Breast epithelium (tissue), 4 donors: ENCODE results near the gene BRS3. TPM values are rescaled to one million over a fixed set of nuclear protein-coding genes. Genes with fewer than 3 reads are reported as not detected.

Experiments
- DNase-seq, 2 donors: peaks; one replicate each; pipeline ENCODE4 v3.0.0-alpha.2; 2019; ENCODE audit warnings: low spot score in 2 of 2
- H3K27ac ChIP-seq, 2 donors: fragments of 200-600 bp; sonication (generic) in 1 of 2; one replicate each; pipeline ENCODE4 v1.5.1; 2016 to 2019; ENCODE audit warnings: mild to moderate bottlenecking in 1 of 2
- H3K27me3 ChIP-seq, 2 donors: fragments of 200-600 bp; sonication (generic) in 1 of 2; one replicate each; pipeline versions ENCODE4 v1.5.1 to v1.6.0; 2017 to 2019; ENCODE audit warnings: control low read depth in 1 of 2, mild to moderate bottlenecking in 1 of 2
- H3K36me3 ChIP-seq: fragments of 200-600 bp; one replicate; pipeline ENCODE4 v1.5.1; 2019
- H3K4me1 ChIP-seq, 2 donors: fragments of 200-600 bp; sonication (generic); one replicate each; pipeline ENCODE4 v1.5.1; 2016 to 2019; ENCODE audit warnings: control low read depth in 1 of 2
- H3K4me3 ChIP-seq, 3 donors: fragments of 200-600 bp; sonication (generic); 1 replicate in 2 of 3; 2 replicates in 1 of 3; pipeline ENCODE4 v1.5.1; 2016 to 2019; ENCODE audit warnings: mild to moderate bottlenecking in 3 of 3, moderate library complexity in 2 of 3
- H3K9me3 ChIP-seq, 2 donors: fragments of 200-600 bp; sonication (generic) in 1 of 2; one replicate each; pipeline ENCODE4 v1.5.1; 2016 to 2019; ENCODE audit warnings: control low read depth in 1 of 2
- POLR2A ChIP-seq: fragments of 450-650 bp; IDR thresholded peaks from one replicate; pipeline ENCODE4 v1.6.1; 2016; ENCODE audit warnings: antibody characterized with exemption, mild to moderate bottlenecking, moderate library complexity
- POLR2AphosphoS5 ChIP-seq, 3 donors: sonication (generic); formaldehyde crosslinking; IDR thresholded peaks; one replicate each; pipeline ENCODE4 v1.6.1; 2017; ENCODE audit warnings: antibody characterized with exemption in 3 of 3
- intact Hi-C: fragments of 100-400 bp; cut with DNase I; formaldehyde crosslinking; loops from one replicate; pipeline ENCODE4 v1.15.1; 2023; ENCODE audit warnings: low total_unique reads
- total RNA-seq, 3 donors: library from RNA; depleted of rRNA; stranded (reverse); fragments of >200 nt; gene quantifications; one replicate each; pipeline ENCODE4 v1.1.0, GENCODE V29; 2016
- TF ChIP-seq, protein P1 (sequence below), 3 donors: fragments of 450-650 bp; IDR thresholded peaks; one replicate each; pipeline ENCODE4 v1.5.1; 2016 to 2017; ENCODE audit warnings: antibody characterized with exemption in 3 of 3, mild to moderate bottlenecking in 3 of 3, moderate library complexity in 3 of 3

Gene BRS3
- total RNA-seq, 3 donors from 2014 or later: not detected

DNA sequence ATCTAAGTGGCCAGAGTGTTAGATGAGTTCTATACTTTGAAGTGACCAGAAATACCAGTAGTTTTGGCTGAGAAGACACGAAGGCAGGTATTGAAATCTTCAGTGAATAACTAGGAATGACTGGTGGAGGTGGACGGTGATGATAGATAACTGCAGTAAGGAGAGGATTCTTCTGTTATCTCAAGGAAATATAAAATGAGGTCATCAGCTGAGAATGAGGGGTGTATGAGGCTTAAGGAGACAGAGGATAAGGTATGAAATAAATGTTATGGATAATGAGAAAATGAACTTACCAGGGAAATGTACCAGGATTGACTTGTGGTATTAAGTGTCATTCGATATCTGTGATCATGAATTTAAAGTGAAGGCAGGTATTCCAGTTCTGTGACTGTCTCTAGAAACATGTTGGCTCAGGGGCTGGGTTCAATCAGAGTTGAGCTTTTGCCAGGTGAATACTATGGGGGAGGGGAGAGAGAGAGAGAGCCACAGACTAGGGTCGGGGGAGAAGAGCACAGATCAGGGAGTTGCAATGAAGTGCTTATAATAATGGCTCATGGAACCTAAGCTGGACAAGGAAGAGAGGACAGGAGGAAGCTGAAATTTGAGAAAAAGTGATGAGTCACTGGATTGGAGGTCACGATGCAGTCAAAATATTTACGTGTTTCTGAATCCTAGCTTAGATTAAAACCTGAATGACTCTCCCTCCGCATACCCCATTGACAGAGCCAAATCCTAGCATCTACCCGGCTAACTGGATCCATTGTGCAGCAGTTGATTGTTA is 37.5 kb upstream of the BRS3 start:
- TF ChIP-seq, protein P1, sequence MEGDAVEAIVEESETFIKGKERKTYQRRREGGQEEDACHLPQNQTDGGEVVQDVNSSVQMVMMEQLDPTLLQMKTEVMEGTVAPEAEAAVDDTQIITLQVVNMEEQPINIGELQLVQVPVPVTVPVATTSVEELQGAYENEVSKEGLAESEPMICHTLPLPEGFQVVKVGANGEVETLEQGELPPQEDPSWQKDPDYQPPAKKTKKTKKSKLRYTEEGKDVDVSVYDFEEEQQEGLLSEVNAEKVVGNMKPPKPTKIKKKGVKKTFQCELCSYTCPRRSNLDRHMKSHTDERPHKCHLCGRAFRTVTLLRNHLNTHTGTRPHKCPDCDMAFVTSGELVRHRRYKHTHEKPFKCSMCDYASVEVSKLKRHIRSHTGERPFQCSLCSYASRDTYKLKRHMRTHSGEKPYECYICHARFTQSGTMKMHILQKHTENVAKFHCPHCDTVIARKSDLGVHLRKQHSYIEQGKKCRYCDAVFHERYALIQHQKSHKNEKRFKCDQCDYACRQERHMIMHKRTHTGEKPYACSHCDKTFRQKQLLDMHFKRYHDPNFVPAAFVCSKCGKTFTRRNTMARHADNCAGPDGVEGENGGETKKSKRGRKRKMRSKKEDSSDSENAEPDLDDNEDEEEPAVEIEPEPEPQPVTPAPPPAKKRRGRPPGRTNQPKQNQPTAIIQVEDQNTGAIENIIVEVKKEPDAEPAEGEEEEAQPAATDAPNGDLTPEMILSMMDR (IDR thresholded peaks at IDR 0.05): no peak
- TF ChIP-seq POLR2A (no peak), POLR2AphosphoS5 (IDR thresholded peaks at IDR 0.05) (no peak)
- DNase-seq: no peak
- H3K36me3 ChIP-seq: no peaks in the 10 kb centered on the region
- H3K4me3 ChIP-seq: no peak overlapping the region
- H3K4me1 ChIP-seq: no peaks in the 10 kb centered on the region
- H3K27ac ChIP-seq: no peak overlapping the region
- H3K27me3 ChIP-seq: peaks cover 0 to 26% of the 10 kb centered on the region in 2 donors
- no peaks in the 10 kb centered on the region for H3K9me3 ChIP-seq
- intact Hi-C loops: no loop called here

DNA sequence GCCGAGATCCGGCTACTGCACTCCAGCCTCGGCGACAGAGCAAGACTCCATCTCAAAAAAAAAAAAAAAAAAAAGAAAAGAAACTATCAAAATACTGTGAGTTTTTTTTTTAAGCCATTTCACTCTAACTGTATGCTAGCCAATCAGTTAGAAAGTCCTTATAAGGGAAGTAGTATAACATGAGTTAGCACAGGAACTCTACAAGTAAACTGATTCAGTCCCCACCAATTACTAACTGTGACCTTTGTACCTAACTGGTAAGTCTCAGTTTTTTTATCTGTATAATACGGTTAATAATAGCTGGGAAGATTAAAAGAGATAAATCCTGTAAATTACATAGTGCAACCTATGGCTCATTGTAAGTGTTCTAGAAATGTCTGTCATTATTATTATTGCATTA is 35.1 kb upstream of the BRS3 start:
- Histone ChIP-seq H3K4me1 (no peaks in the 10 kb centered on the region), H3K36me3 (no peaks in the 10 kb centered on the region), H3K27me3 (peaks cover 0 to 30% of the 10 kb centered on the region in 2 donors), H3K27ac (no peak overlapping the region), H3K9me3 (no peaks in the 10 kb centered on the region), H3K4me3 (no peak overlapping the region)
- TF ChIP-seq POLR2A (no peak), POLR2AphosphoS5 (IDR thresholded peaks at IDR 0.05) (no peak)
- TF ChIP-seq, protein P1 (IDR thresholded peaks at IDR 0.05): no peak
- intact Hi-C loops: no loop called here
- DNase-seq: no peak

DNA sequence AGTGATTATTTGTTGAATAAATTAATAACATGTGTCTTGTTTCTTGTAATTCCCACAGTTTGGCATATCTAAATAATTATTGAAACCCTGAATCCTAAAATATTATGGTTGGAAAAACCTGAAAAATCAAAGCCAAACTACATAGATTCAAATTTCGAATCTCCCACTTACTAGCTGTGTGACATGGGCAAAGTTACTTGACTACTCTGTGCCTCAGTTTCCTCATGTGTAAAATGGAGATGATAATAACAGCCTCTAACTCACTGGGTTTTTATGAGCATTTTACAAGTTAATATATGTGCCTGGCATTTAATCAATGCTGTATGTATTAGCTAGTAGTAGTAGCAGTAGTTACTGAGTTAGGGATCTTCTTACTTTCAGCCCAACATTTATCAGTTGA is 34.6 kb upstream of the BRS3 start:
- no peak overlapping the region for H3K27ac ChIP-seq
- no peak overlapping the region for H3K4me3 ChIP-seq
- intact Hi-C loops: no loop called here
- peaks cover 0 to 30% of the 10 kb centered on the region in 2 donors for H3K27me3 ChIP-seq
- no peaks in the 10 kb centered on the region for H3K4me1 ChIP-seq
- no peak for TF ChIP-seq POLR2AphosphoS5 (IDR thresholded peaks at IDR 0.05)
- no peak for TF ChIP-seq POLR2A
- TF ChIP-seq, protein P1 (IDR thresholded peaks at IDR 0.05): no peak
- no peaks in the 10 kb centered on the region for H3K36me3 ChIP-seq
- no peak for DNase-seq
- H3K9me3 ChIP-seq: no peaks in the 10 kb centered on the region

DNA sequence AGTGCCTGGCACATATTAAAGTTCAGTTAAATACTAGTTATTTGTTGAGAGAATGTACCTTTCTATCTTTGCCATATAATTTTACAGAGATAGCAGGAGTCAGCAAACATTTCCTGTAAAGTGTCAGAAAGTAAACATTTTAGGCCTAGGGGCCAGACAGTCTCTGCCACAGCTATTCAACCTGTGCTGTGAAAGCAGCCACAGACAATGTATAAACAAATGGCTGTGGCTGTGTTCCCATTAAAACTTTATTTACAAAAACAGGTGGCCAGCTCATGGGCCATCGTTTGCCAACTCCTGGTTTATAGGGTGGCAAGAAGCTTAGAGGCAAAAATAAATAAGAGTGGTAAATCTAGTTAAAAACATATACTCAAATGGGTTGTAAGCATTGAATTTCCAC is 34.0 kb upstream of the BRS3 start:
- intact Hi-C loops: no loop called here
- no peak for DNase-seq

DNA sequence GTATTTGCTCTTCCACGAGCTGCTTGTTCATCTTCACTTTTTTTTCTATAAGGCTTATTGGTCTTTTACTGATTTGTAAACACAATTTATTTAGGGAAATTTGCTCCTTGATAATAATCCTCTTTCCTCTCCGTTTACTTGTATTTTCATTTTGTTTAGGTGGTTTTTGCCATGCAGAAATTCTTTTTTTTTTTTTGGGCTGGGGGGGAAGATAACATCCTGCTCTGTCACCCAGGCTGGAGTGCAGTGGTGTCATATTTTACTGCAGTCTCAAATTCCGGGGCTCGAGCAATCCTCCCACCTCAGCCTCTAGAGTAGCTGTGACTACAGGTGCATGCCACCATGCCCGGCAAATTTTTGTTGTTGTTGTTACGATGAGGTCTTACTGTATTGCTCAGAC is 31.6 kb upstream of the BRS3 start:
- no peaks in the 10 kb centered on the region for H3K4me1 ChIP-seq

More for the DNA sequence above, 34.0 kb upstream of the BRS3 start:
- Histone ChIP-seq H3K36me3 (no peaks in the 10 kb centered on the region), H3K27ac (no peak overlapping the region), H3K27me3 (peaks cover 0 to 26% of the 10 kb centered on the region in 2 donors), H3K4me1 (no peaks in the 10 kb centered on the region), H3K4me3 (no peak overlapping the region), H3K9me3 (no peaks in the 10 kb centered on the region)
- TF ChIP-seq POLR2A (no peak), POLR2AphosphoS5 (IDR thresholded peaks at IDR 0.05) (no peak)
- TF ChIP-seq, protein P1 (IDR thresholded peaks at IDR 0.05): no peak

More for the DNA sequence above, 31.6 kb upstream of the BRS3 start:
- TF ChIP-seq POLR2AphosphoS5 (IDR thresholded peaks at IDR 0.05) (no peak), POLR2A (no peak)
- TF ChIP-seq, protein P1 (IDR thresholded peaks at IDR 0.05): no peak
- intact Hi-C loops: no loop called here
- no peak overlapping the region for H3K4me3 ChIP-seq
- H3K27ac ChIP-seq: no peak overlapping the region
- H3K27me3 ChIP-seq: peaks cover 0 to 26% of the 10 kb centered on the region in 2 donors
- H3K9me3 ChIP-seq: no peaks in the 10 kb centered on the region
- H3K36me3 ChIP-seq: no peaks in the 10 kb centered on the region
- no peak for DNase-seq
